ENCODE data around the gene RRAGC.

- TF ChIP-seq CTCF (IDR thresholded peaks at IDR 0.05) (no peak), EZH2 (IDR thresholded peaks at IDR 0.05) (no peak)
Measured at GRCh38 chr1:38888423-38889333, 29.1 kb upstream of the RRAGC start.
